GM21515 (cell line): ENCODE results near the gene VRK3.
"Not testable (repeated sequence)": the region's sequence is repeated elsewhere in the genome, so short reads cannot be mapped to it uniquely, and the experiment has no call there.

Experiments used
- ATAC-seq: cut with Tn5 transposase; IDR thresholded peaks from one replicate; pipeline ENCODE4 v1.9.1; 2021; ENCODE audit not compliant: unreplicated experiment

The VRK3 gene, protein sequence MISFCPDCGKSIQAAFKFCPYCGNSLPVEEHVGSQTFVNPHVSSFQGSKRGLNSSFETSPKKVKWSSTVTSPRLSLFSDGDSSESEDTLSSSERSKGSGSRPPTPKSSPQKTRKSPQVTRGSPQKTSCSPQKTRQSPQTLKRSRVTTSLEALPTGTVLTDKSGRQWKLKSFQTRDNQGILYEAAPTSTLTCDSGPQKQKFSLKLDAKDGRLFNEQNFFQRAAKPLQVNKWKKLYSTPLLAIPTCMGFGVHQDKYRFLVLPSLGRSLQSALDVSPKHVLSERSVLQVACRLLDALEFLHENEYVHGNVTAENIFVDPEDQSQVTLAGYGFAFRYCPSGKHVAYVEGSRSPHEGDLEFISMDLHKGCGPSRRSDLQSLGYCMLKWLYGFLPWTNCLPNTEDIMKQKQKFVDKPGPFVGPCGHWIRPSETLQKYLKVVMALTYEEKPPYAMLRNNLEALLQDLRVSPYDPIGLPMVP

DNA sequence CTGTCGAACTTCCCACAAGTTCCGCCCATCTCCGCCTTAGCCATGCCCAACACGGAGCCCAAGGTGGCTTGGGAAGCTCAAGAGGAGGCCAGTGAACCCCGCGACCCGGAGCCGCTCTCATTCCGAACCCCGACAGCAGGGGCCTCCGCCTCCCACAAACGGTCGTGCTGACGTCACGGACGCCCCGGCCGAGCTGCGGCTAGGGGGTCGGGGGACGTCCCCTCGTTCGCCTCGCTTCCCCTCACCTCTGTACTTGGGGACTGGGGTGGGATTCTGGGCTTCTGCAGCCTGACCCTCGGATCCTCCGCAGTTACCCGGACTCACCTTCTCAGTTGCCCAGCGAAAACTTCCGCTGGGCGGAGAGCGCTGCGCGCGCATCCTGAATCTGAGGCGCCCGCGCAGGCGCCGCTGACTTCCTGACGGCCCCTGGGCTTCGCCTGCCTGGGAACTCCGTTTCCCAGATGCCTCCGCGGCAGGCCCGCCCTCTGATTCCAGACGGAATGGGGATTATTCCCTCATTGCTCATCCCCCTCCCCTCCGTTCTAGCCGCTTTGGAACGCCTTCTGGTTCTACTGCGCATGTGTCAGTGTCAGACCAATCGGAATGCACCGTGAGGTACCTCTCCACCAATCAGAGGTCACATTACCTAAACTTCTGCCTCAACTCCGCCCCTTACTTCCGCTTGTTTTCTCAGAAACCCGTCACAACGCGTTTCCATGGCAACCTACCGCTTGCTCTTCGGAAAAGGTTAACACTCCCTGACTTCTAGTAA lies at the start of gene VRK3:
Gene VRK3 (minus strand): TSS at position 351 of the 772 bp plus-strand sequence. CDS start 9,210 bp downstream, outside the sequence.
- ATAC-seq, result peak; percentile 69

DNA sequence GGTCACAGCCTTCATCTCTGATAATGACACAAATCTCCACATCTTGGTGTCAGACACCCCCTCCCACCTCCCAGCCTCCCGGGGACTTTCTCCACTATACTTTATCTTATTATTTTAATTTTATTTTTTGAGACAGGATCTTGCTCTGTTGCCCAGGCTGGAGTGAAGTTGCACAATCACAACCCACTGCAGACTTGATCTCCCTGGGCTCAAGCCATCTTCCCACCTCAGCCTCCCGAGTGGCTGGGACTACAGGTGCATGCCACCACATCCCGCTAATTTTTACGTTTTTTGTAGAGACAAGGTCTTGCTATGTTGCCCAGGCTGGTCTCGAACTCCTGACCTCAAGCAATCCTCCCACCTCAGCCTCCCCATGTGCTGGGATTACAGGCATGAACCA lies 43.2 kb upstream of the VRK3 start:
- ATAC-seq, result not testable (repeated sequence)

DNA sequence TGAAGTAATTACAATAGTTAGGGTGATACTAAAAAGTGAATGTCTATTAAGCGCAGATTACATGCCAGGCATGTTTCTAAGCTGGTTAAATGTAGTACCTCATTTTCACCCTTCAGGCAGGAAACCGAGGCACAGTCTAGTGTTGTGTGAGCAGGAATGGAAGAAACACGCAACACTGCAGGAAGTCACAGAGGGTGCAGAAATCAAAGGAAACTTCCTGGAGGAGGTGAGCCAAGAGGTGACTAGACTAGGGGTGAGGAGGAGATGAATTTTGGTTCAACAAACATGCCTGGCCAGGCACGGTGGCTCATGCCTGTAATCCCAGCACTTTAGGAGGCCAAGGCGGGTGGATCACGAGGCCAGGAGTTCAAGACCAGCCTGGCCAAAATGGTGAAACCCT lies 42.4 kb upstream of the VRK3 start:
- no peak for ATAC-seq

DNA sequence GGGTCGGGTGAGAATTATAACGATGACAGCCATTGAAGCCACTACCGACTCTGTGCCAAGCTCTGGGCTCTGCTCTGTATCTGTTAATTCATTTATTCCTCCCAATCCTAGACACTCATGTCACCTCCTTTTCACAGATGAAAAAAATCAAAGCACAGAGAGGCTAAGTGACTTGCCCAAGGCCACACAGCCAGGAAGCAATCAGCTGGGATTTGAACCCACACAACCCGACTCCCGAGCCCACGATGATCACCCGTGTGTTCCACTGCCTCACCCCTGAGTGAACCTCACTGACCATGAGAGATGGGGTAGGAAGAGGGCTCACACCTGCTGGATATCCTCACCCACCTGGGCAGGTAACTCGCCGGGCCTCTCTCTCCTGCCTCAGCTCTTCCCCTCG lies 40.8 kb upstream of the VRK3 start:
- ATAC-seq, result no peak

DNA sequence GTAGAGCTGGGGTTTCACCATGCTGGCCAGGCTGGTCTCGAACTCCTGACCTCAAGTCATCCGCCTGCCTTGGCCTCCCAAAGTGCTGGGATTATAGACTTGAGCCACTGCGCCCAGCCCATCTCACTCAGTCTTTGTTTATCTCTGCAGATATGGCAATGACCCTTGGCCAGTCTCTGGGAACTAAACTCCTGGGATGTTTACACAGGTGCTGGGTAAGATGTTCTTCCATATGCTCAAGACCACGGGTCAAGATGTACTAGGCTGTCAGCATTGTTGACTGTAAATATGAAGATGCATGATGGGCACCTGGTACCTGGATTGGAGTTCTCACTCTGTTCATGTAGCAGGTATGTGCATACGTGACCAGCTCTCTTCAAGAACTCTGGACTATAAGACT lies 36.5 kb upstream of the VRK3 start:
- ATAC-seq, result no peak

GRCh38 chr19:50060107-50060506 lies 34.9 kb upstream of the VRK3 start:
- ATAC-seq, result no peak

- no peak for ATAC-seq
Observed at GRCh38 chr19:50059045-50059444, 33.9 kb upstream of the VRK3 start.

DNA sequence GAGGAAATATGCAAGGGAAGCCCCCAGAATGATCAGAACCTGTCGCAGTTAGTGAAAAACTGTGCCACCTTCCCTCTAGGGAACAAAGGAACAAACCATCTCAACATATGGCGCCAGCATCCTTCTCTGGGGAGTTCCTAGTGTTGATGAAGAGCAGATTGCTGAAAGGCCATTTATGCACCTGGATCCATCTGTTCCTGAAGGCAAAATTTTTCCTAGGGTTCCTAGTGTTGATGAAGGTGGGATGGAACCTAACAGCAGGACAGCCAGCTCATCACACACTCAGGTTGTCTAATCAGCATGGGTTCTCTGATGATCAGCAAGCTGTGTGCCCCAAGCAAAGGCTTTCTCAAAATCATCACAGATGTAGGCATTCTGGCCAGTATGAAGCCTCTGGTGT lies 33.3 kb upstream of the VRK3 start:
- ATAC-seq, result no peak

DNA sequence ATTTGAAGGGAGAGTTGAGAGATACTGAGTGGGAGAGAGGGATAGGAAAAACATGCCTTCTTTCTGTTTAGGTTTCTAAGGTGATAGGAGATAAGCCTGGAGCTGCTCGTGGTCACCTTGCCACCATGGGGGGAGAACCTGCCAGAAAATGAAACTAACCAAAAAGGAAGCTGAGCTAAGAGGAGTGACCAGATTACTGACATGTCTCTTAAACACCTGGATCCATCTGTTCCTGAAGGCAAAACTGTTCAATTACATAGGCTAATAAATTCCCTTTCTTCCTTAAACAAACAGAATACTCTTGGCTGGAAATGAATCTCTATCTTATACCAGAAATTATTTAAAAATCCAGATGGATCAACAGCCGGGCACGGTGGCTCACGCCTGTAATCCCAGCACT lies 27.9 kb upstream of the VRK3 start:
- no peak for ATAC-seq

DNA sequence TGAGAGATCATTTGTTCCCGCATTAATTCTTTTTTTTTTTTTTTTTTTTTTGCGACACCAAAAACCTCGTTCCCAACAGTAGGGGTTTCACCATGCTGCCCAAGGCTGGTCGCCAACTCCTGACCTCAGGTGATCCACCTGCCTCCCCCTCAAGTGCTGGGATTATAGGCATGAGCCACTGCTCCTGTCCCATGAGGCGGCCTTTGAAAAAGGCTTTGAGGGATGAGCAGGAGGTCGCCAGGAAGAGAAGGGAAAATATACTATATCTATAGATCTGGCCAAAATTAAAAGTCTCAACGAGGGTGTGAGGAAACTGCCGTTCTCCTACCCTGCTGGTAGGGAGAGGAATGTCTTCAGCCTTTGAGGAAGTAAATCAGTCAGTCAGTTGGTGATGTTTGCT lies 26.8 kb upstream of the VRK3 start:
- no peak for ATAC-seq

- not testable (repeated sequence) for ATAC-seq
Observed at GRCh38 chr19:50051228-50051895, 26.2 kb upstream of the VRK3 start.

GRCh38 chr19:50050406-50051227 lies 25.4 kb upstream of the VRK3 start:
- ATAC-seq, result peak; percentile 58

GRCh38 chr19:50047671-50048070 lies 22.5 kb upstream of the VRK3 start:
- no peak for ATAC-seq

- ATAC-seq, result no peak
Observed at GRCh38 chr19:50046649-50047503, 21.7 kb upstream of the VRK3 start.

DNA sequence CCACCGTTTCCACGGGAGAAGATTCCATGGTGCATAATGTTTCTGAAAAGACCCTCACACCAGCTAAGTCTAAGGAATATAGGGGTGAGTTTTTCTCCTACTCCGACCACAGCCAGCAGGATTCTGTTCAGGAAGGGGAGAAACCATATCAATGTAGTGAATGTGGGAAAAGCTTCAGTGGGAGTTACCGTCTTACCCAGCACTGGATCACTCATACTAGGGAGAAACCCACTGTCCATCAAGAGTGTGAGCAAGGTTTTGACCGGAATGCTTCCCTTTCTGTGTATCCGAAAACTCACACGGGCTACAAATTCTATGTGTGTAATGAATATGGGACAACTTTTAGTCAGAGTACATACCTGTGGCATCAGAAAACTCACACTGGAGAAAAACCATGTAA lies 19.8 kb upstream of the VRK3 start:
- no peak for ATAC-seq

DNA sequence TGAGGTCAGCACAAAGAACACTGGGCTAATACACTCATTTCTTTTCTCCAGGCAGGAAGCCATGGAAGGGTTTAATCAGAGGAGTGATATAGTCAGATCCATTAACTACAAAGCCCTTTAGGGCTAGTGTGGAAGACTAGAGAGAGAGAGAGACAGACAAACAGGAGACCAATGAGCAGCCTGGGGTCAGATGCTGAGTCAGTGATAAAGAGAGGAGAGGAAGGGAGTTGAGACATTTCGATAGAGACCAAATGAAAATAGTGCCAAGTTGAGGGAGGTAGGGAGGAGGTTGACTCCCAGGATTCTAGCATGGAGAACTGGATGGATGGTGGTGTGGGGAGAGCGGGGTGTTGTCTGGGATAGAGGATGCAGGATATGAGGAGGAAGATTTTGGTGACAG lies 18.8 kb upstream of the VRK3 start:
- ATAC-seq, result no peak

GRCh38 chr19:50042363-50043024 lies 17.3 kb upstream of the VRK3 start:
- ATAC-seq, result no peak

GRCh38 chr19:50040967-50041366 lies 15.8 kb upstream of the VRK3 start:
- ATAC-seq, result no peak

GRCh38 chr19:50039968-50040367 lies 14.8 kb upstream of the VRK3 start:
- ATAC-seq, result no peak
